IPS-15b (cell line): Measurements from ENCODE around the gene F13A1.

ENCODE experiments used
- H3K27me3 ChIP-seq: one replicate; pipeline ENCODE4 v1.6.1; 2013; ENCODE audit warnings: low read length; ENCODE audit not compliant: control insufficient read depth, insufficient read depth
- H3K36me3 ChIP-seq: one replicate; pipeline ENCODE4 v1.6.1; 2013; ENCODE audit warnings: low read length; ENCODE audit not compliant: control insufficient read depth, insufficient read depth
- H3K4me1 ChIP-seq: one replicate; pipeline ENCODE4 v1.6.1; 2013; ENCODE audit warnings: mild to moderate bottlenecking, low read length; ENCODE audit not compliant: control insufficient read depth, insufficient read depth
- H3K4me3 ChIP-seq: one replicate; pipeline ENCODE4 v1.5.1; 2013; ENCODE audit warnings: low read depth, low read length
- H3K9ac ChIP-seq: one replicate; pipeline ENCODE4 v1.6.1; 2013; ENCODE audit warnings: low read depth, mild to moderate bottlenecking, low read length
- H3K9me3 ChIP-seq: one replicate; pipeline ENCODE4 v1.6.1; 2013; ENCODE audit warnings: mild to moderate bottlenecking, low read length; ENCODE audit not compliant: control insufficient read depth, insufficient read depth

Gene F13A1

DNA sequence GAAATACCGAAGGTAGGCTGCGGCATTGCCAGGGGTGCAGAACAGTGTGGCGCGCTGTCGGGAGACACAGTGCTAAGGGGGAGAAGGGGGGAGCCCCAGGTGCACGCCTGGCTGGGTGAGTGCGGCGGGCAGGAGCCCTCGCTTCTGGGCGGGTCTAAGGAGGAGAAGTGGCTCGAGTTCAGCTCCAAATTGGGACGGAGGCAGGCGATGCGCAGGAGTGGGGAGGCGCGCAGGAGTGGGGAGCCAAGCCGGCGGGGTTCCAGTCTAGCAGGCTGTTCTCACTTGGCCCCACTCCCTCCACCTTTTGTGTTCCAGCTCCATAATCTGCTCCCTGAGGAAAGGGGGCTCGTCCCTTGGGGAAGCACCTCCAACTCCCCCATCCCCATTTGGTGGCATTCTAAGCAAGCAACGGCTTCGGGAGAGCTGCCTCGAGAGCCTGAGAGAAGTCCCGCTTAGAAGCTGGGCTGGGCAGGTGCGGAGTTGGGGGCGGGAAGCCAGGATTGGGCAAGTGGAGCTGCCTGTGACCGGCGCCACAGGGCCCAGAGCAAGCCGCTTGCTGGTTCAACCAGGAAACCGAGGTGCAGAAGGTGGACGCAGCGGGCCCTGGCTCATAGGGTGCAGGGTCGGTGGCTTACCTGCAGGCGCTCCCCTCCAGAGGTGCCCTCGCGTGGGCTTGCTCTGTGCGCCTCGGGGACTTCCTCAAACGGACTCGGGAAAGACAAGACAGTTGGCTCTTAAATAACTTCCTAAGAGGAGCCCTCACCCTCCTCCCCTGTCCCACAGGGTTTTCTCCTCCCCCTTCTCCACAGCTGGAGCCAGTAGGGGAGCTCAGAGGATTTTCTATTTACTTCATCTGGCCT is at the start of gene F13A1:
TSS of gene F13A1 (minus strand) at position 711 of the 860 bp plus-strand sequence. CDS start 1,998 bp downstream, outside the sequence.
- Histone ChIP-seq H3K4me3 (peak within 1 kb of the TSS; percentile 71), H3K9me3 (no peaks in the 10 kb centered on the region), H3K36me3 (no peaks in the 10 kb centered on the region), H3K4me1 (no peaks in the 10 kb centered on the region), H3K27me3 (peaks cover 41% of the 10 kb centered on the region), H3K9ac (no peak within 1 kb of the TSS)

DNA sequence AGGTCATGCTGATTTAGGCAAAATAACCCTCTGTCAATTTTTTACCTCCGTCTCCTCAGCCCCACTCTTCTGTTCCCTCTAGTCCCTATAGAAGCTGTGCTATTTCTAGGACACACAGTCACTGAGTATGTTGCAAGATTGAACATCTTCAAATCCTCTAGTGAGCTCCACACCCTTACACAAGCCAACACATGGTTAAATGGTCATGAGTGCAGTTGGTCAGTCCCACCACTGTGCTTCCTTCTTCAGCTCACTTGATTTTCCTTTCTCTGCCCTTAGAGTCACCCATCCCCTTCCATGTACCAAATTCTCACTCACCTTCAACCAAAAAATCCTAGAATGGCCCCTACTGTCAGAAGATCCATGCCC is 48.2 kb upstream of the F13A1 start:
- Histone ChIP-seq H3K4me1 (no peaks in the 10 kb centered on the region), H3K9ac (no peak overlapping the region), H3K4me3 (no peak overlapping the region), H3K36me3 (no peaks in the 10 kb centered on the region), H3K27me3 (no peaks in the 10 kb centered on the region), H3K9me3 (no peaks in the 10 kb centered on the region)

DNA sequence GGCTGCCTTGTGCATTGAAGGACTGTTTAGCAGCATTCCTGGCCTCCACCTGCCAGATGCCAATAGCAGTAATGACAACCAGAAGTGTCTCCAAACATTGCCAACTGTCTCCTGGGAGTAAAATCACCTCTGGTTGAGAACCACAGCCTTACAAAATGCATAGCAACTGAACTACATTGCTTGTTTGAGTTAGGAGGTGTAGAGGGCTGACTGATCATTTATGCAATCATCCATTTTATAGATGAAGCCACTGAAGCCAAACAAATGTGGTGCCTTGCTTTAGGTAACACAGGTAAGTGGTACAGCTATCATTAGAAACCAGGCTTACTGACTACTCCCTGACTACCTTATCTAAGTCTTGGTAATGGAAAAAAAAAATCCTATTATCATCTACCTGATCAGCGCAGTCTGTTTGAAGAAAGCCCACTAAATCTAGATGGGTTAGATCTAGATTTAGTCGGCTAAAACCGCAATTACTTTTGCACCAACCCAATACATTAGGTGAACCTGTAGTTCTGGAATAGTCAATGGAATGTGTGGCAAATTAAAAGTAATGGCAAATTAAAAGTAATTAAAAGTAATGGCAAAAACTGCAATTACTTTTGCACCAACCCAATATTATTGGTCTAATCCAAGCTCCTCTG is 47.7 kb upstream of the F13A1 start:
- Histone ChIP-seq H3K36me3 (no peaks in the 10 kb centered on the region), H3K4me3 (no peak overlapping the region), H3K27me3 (no peaks in the 10 kb centered on the region), H3K9me3 (no peaks in the 10 kb centered on the region), H3K4me1 (no peaks in the 10 kb centered on the region), H3K9ac (no peak overlapping the region)

DNA sequence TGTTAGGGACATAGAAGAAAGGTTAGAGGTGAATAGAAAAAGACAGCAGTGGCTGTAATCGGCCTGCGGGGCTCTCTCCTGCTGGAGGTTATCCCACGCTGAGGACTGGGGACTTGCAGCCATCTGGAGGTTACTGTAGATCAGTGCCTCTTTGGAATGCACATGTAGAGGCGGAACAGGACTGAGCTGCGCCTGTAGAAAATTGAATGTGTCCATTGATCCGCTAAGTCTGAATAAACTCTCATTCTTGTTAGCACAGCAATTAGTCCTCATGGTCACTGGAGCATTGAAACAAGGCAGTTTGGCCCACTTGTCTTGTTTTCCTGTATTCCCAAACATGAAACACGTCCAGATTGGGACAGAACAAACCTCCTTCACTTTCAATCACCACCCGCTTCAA is 46.3 kb upstream of the F13A1 start:
- Histone ChIP-seq H3K27me3 (no peaks in the 10 kb centered on the region), H3K9me3 (no peaks in the 10 kb centered on the region), H3K36me3 (no peaks in the 10 kb centered on the region), H3K9ac (no peak overlapping the region), H3K4me1 (no peaks in the 10 kb centered on the region), H3K4me3 (no peak overlapping the region)

DNA sequence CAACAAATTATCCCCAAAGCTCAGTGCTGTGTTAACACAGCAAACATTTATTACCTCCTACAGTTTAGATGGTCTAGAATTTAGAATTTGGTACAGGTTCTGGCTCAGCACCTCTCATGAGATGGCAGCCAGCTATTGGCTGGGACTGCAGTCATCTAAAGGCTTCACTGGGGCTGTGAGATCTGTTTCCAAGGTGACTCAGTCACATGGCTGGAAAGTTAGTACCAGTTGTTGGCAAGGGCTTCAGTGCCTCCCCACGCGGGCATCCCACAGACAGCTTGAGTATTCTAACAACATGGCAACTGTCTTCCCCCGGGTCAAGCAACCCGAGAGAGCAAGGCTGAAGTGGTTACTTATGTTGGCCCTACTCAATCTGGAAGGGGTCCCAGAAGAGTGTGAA is 44.8 kb upstream of the F13A1 start:
- no peaks in the 10 kb centered on the region for H3K27me3 ChIP-seq
- no peak overlapping the region for H3K9ac ChIP-seq
- no peaks in the 10 kb centered on the region for H3K4me1 ChIP-seq
- no peaks in the 10 kb centered on the region for H3K9me3 ChIP-seq
- no peak overlapping the region for H3K4me3 ChIP-seq
- no peaks in the 10 kb centered on the region for H3K36me3 ChIP-seq

DNA sequence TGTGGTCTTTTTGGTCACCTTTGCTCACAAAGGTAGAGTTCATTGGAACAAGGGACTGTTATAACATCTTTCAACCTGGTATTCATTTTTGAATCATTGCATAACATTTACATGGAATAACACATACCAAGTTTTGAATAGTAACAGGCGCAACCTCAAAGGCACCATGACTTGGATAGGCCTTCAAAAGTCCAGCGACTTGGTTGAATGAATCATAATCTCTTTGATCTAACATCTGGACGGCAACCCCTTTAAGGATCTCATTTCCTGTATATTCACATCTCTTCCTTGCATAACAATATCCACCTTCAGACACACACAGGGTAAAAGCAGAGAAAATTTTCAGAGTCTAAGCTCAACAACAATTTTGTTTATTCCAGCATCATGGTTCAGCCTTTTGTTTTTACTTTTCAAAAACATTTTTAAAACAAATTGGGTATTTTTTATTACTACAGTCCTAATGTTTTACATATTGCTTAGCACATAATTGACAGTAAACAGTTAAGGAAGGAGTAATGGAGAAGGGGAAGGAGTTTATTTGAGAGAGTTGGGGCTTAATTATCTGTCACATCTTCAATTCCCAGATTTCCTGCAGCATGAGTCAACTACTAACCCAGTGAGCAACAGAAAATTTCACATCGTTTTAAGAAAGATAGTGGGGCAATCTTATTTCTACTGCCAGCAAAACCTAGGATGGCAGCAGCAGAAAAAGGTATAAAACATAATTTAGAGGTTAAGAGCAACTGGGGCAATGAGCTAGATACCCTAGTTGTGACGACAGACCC is 41.8 kb upstream of the F13A1 start:
- Histone ChIP-seq H3K4me1 (no peaks in the 10 kb centered on the region), H3K27me3 (no peaks in the 10 kb centered on the region), H3K36me3 (no peaks in the 10 kb centered on the region), H3K9me3 (no peaks in the 10 kb centered on the region), H3K9ac (no peak overlapping the region), H3K4me3 (no peak overlapping the region)

DNA sequence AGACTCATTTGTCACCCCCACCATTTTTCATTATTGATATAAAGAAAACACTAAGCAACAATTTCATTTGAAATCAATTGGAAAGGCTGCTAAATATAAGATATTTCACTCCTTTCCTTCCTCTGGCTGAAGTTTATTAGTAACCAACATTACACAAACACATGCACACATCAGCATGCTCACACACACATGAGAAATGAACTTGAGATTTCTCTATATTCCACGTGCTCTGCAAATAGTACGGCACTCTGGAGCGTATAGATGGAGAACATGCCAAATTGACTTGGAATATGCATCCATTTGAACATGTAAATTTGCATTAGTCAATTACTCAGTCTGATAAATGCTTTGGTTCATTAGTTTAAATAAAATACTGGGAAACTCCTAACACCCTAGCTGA is 37.1 kb upstream of the F13A1 start:
- Histone ChIP-seq H3K27me3 (no peaks in the 10 kb centered on the region), H3K4me3 (no peak overlapping the region), H3K9ac (no peak overlapping the region), H3K9me3 (no peaks in the 10 kb centered on the region), H3K4me1 (no peaks in the 10 kb centered on the region), H3K36me3 (no peaks in the 10 kb centered on the region)

DNA sequence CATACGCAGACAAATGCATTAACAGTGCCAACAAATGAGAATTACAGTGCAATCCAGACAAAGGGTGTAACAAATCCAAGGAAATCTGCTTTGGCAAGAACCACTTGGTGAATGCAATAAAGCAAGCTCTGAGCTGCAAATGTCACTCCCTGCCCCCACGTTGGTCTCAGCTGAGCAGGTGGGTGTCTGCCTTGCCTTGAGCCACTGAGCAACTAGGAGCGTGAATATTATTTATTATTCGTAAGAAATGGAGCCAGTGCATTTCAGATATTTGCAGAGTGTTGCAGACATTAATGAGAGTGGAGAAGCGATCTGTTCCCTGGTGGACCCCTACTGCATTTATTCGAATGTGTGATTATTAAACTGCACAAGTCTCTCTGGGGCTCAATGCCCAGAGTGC is 36.6 kb upstream of the F13A1 start:
- Histone ChIP-seq H3K9me3 (no peaks in the 10 kb centered on the region), H3K4me1 (no peaks in the 10 kb centered on the region), H3K4me3 (no peak overlapping the region), H3K9ac (no peak overlapping the region), H3K27me3 (no peaks in the 10 kb centered on the region), H3K36me3 (no peaks in the 10 kb centered on the region)

DNA sequence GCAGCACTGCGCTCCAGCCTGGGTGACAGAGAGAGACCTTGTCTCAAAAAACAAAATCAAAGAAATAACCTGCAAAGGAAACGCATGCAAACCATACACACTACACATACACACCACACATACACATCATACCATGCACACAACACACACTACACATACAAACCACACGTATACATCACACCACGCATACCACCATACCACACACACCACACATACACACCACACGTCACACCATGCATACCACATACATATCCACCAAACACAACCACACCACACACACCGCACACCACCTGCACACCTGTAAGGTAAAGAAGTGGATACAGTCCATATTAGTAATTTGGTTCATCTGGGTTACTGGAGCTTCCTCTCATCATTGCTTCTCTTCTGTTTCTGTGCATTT is 32.3 kb upstream of the F13A1 start:
- H3K27me3 ChIP-seq: no peaks in the 10 kb centered on the region
- no peak overlapping the region for H3K9ac ChIP-seq
- no peaks in the 10 kb centered on the region for H3K4me1 ChIP-seq
- H3K4me3 ChIP-seq: no peak overlapping the region
- no peaks in the 10 kb centered on the region for H3K9me3 ChIP-seq
- no peaks in the 10 kb centered on the region for H3K36me3 ChIP-seq

DNA sequence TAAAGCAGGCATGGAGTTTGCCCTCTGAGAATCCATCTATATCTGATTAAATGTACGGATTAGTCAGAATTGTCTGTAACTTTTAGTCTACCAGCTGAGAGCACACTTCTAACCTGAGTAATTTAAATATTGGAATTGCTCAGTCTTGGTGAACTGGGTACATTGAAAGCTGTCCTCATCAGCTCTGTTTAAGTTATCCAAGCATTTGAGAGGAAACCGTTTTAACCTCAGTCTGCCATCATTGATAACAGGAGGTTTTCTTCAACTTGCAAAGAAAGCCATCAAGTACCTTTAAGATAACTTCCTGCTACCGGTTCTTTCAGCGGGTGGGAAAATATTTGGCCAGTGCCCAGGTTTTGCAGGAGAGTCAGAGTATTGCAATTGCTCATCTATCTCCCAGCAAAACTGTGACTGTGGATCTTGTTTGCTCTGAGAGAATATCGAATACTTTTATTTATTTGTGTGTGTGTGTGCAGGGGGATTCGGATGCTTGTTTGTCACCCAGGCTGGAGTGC is 31.1 kb upstream of the F13A1 start:
- Histone ChIP-seq H3K9ac (no peak overlapping the region), H3K27me3 (no peaks in the 10 kb centered on the region), H3K4me1 (no peaks in the 10 kb centered on the region), H3K4me3 (no peak overlapping the region), H3K36me3 (no peaks in the 10 kb centered on the region), H3K9me3 (no peaks in the 10 kb centered on the region)

DNA sequence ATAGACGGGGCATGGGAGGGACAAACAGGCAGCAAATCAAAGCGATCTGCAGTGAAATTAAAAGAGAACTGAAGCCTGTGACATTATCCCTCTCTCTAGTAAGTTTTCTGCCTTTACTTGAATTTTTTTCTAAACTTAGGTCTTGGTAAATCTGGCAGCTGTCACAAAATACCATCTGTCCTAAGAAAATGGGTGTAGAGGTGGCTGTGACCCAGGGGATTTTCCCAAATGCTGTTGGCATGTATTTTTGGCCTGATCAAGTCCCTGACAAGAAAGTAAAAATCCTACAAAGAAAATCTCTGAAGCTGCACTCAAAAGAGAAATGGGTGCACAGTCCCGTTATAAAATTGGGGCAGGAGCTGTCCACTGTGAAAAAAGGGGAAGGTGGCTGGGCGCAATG is 30.2 kb upstream of the F13A1 start:
- no peaks in the 10 kb centered on the region for H3K9me3 ChIP-seq
- H3K27me3 ChIP-seq: no peaks in the 10 kb centered on the region
- H3K9ac ChIP-seq: no peak overlapping the region
- H3K36me3 ChIP-seq: no peaks in the 10 kb centered on the region
- H3K4me1 ChIP-seq: no peaks in the 10 kb centered on the region
- no peak overlapping the region for H3K4me3 ChIP-seq
